Calu3 (cell line): ENCODE results near the gene HCRTR1. TPM values are rescaled to one million over a fixed set of nuclear protein-coding genes. Genes with fewer than 3 reads are reported as not detected.

ENCODE experiments used
- BruUV-seq: library from RNA; stranded (reverse); fragments of 400-500 nt; replicated peaks from 2 replicates; lab custom pipeline; 2021; lab: Mats Ljungman, UMichigan
- CTCF ChIA-PET: fragments of 300-600 bp; sonication (Branson Sonifier 250); formaldehyde crosslinking; loops from one replicate; lab custom pipeline; 2022; ENCODE audit warnings: antibody characterized with exemption; lab: Charles Lee
- DNase-seq: peaks from one replicate; pipeline ENCODE4 v3.0.0; 2022
- H3K27ac Mint-ChIP-seq: one replicate; pipeline ENCODE4 v1.8.0; 2022; ENCODE audit warnings: mixed read lengths; ENCODE audit not compliant: unreplicated experiment
- H3K27me3 Mint-ChIP-seq: one replicate; pipeline ENCODE4 v1.8.0; 2022; ENCODE audit warnings: mixed read lengths; ENCODE audit not compliant: unreplicated experiment
- H3K36me3 Mint-ChIP-seq: one replicate; pipeline ENCODE4 v1.8.0; 2022; ENCODE audit warnings: mild to moderate bottlenecking, moderate library complexity, mixed read lengths; ENCODE audit not compliant: insufficient read depth, unreplicated experiment
- H3K4me1 Mint-ChIP-seq: one replicate; pipeline ENCODE4 v1.8.0; 2022; ENCODE audit warnings: mild to moderate bottlenecking, low read depth, mixed read lengths; ENCODE audit not compliant: unreplicated experiment
- H3K4me3 Mint-ChIP-seq: one replicate; pipeline ENCODE4 v1.8.0; 2022; ENCODE audit warnings: mild to moderate bottlenecking, low read depth, moderate library complexity, mixed read lengths; ENCODE audit not compliant: unreplicated experiment
- H3K9me3 Mint-ChIP-seq: one replicate; pipeline ENCODE4 v1.8.0; 2022; ENCODE audit warnings: low read depth, mixed read lengths; ENCODE audit not compliant: unreplicated experiment
- intact Hi-C: fragments of 100-400 bp; cut with micrococcal nuclease; formaldehyde crosslinking; loops from one replicate; pipeline ENCODE4 v1.10.0; 2022; ENCODE audit not compliant: unreplicated experiment
- total RNA-seq: library from RNA; stranded (reverse); gene quantifications from 2 replicates; pipeline ENCODE4 v1.2.3, GENCODE V29; 2022
- TF ChIP-seq, protein P1 (sequence below): fragments of 200-600 bp; IDR thresholded peaks from one replicate; pipeline ENCODE4 v1.8.0; 2022; ENCODE audit warnings: antibody characterized with exemption; ENCODE audit not compliant: unreplicated experiment

Gene HCRTR1
- total RNA-seq, 1 experiment from 2014 or later, result not detected

DNA sequence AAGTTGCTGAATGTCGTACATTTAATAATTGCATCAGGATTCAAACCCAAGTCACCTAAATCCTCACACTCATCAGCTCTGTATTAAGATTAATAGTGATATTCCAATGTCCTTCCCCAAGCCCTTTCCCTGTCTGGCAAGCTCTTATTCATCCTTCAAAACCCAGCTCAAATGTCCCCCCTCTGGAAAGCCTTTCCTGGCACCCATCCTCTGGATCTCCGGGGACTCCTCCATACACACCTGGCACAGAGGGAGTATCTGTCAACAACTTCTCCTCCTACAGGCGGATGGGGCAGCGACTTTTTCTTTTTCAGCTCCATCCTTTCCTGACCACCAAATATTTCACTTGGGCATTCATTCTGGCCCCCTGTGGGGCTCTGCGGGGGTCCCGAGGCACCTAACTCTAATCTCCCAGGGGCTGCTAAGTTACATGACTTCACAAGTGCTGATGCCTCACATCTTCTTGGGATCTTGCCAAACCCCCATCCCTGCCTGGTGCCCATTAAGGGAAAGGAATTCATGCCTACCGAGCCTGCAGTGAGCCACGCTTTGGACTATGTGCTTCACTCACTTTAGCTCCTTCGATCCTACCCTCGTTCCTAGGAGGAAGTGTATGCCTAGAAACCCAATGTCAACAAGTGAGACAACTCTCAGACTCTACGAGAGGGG lies 25.9 kb upstream of the HCRTR1 start:
- BruUV-seq, result no TSS peak
- peak; percentile 71 for DNase-seq
- Mint-ChIP-seq H3K27me3 (no peaks in the 10 kb centered on the region), H3K36me3 (peaks cover 36% of the 10 kb centered on the region), H3K27ac (peak overlapping the region; percentile 12), H3K4me3 (no peak overlapping the region), H3K4me1 (peaks cover 37% of the 10 kb centered on the region), H3K9me3 (no peaks in the 10 kb centered on the region)
- intact Hi-C loops, result no loop called here
- CTCF ChIA-PET, result interaction anchor here (0.6 to 1.6 kb wide), 7 partner anchors 14 to 616 kb away, joined by 3 to 9 read pairs (median 5); no protein-coding TSS in a partner anchor
- TF ChIP-seq, protein P1, sequence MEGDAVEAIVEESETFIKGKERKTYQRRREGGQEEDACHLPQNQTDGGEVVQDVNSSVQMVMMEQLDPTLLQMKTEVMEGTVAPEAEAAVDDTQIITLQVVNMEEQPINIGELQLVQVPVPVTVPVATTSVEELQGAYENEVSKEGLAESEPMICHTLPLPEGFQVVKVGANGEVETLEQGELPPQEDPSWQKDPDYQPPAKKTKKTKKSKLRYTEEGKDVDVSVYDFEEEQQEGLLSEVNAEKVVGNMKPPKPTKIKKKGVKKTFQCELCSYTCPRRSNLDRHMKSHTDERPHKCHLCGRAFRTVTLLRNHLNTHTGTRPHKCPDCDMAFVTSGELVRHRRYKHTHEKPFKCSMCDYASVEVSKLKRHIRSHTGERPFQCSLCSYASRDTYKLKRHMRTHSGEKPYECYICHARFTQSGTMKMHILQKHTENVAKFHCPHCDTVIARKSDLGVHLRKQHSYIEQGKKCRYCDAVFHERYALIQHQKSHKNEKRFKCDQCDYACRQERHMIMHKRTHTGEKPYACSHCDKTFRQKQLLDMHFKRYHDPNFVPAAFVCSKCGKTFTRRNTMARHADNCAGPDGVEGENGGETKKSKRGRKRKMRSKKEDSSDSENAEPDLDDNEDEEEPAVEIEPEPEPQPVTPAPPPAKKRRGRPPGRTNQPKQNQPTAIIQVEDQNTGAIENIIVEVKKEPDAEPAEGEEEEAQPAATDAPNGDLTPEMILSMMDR, result no peak

DNA sequence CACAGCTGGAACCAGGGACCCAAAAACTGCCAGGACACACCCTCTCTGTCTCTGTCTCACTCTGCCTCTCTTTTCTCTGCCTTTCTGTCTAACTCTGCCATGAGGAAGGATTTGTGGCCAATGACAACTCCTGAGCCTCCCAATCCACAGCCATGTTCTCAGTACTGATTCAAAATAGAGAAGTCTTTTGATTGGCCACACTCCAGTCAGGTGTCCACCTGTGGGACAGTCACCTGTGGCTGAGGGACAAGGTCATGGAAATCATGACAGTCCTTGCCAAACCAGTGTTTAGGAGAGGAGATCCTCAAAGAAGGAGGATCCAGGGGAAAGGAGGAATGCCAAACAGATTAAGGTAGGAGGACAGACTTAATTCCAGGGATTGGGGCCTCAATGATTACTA lies 25.4 kb upstream of the HCRTR1 start:
- no peaks in the 10 kb centered on the region for H3K9me3 Mint-ChIP-seq
- TF ChIP-seq, protein P1, result no peak
- H3K4me3 Mint-ChIP-seq, result no peak overlapping the region
- H3K36me3 Mint-ChIP-seq, result peaks cover 31% of the 10 kb centered on the region
- DNase-seq, result no peak
- CTCF ChIA-PET, result interaction anchor here (0.9 to 1.6 kb wide), 5 partner anchors 14 to 408 kb away, joined by 3 to 9 read pairs (median 5); no protein-coding TSS in a partner anchor
- no TSS peak for BruUV-seq
- peaks cover 37% of the 10 kb centered on the region for H3K4me1 Mint-ChIP-seq
- H3K27me3 Mint-ChIP-seq, result no peaks in the 10 kb centered on the region
- peak overlapping the region; percentile 12 for H3K27ac Mint-ChIP-seq
- intact Hi-C loops, result no loop called here

DNA sequence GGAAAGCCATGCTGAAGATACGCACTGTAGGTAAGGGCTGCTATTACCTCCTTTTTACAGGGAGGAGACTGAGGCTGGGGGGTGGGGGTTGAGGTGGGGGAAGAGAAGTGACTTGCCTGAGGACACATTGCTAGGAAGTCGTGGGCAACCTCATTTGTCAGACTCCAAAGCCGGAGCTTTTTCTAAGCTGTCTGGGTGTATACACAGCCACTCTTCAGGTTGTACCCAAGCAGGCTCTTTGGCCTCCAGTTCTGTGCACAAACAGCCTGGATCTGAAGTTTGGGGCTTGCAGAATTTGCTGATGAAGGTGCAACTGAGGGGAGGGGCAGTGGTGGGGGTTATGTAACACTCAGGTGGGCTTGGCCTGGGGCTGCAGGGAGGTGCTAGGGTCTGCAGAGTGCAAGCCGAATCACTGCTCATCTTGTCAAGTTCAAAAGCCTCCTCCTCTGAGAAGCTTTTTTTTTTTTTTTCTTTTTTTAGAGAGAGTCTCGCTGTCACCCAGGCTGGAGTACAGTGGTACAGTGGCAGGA lies 24.3 kb upstream of the HCRTR1 start:
- H3K4me1 Mint-ChIP-seq, result peaks cover 30% of the 10 kb centered on the region

DNA sequence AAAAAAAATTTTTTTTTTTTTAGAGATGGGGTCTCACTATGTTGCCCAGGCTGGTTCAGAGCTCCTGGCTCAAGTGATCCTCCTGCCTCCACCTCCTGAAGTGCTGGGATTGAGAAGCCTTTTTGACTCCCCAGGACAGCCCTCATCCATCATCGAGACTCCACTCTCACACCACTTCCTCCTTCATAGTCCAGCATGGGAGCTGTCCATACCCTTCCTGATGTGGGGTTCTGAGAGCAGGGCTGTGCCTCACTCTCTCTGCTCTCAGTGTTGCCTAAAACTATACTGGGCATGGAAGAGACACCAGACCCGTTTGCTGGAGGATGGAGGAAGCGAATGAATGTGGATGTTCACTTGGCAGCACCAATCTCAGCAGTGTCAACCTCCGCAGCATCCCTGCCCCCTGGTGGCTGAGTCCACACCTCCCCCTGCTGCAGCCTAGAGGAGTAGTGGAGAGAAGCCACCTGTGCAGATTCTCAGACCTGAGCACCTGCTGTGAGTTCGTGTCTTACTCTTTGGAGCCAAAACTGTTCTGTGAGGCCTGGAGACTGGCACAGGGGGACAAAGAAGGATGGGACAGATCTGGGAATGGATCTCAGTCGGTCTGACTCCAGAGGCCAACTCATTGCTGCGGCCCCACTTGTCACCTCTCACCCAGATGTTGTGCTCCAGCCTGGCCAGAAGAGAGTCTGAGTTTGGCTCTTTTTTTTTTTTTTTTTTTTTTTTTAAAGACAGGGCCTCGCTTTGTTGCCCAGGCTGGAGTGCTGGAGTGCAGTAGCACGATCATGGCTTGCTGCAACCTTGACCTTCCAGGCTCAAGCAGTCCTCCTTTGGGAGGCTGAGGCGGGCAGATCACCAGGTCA lies 23.5 kb upstream of the HCRTR1 start:
- CTCF ChIA-PET, result interaction anchor here (1.0 kb wide), 1 partner anchor 199 kb away, joined by 3 read pairs; no protein-coding TSS in a partner anchor
- intact Hi-C loops, result loop anchor here (1.0 kb wide), 1 partner anchor 30 kb away; no protein-coding TSS in a partner anchor
- DNase-seq, result peak; percentile 94
- H3K27me3 Mint-ChIP-seq, result no peaks in the 10 kb centered on the region
- peaks cover 25% of the 10 kb centered on the region for H3K4me1 Mint-ChIP-seq
- no peaks in the 10 kb centered on the region for H3K9me3 Mint-ChIP-seq
- TF ChIP-seq, protein P1, result peak; percentile 92
- H3K36me3 Mint-ChIP-seq, result peaks cover 15% of the 10 kb centered on the region
- BruUV-seq, result no TSS peak
- peak overlapping the region; percentile 70 for H3K27ac Mint-ChIP-seq
- H3K4me3 Mint-ChIP-seq, result no peak overlapping the region

More for the DNA sequence above, 24.3 kb upstream of the HCRTR1 start:
- Mint-ChIP-seq H3K4me3 (no peak overlapping the region), H3K36me3 (peaks cover 21% of the 10 kb centered on the region), H3K27ac (no peak overlapping the region), H3K27me3 (no peaks in the 10 kb centered on the region), H3K9me3 (no peaks in the 10 kb centered on the region)
- CTCF ChIA-PET, result no interaction called here
- TF ChIP-seq, protein P1, result no peak
- intact Hi-C loops, result no loop called here
- no TSS peak for BruUV-seq
- DNase-seq, result no peak
